ENCODE measurements around the gene EXOC7. TPM values are rescaled to one million over a fixed set of nuclear protein-coding genes. Genes with fewer than 3 reads are reported as not detected.
"Not testable (repeated sequence)": the region's sequence is repeated elsewhere in the genome, so short reads cannot be mapped to it uniquely, and the experiment has no call there.

EXOC7 gene
- polyA plus RNA-seq, 5 donors: 152 to 171 (median 166) TPM

- DNase-seq: no peak
Measured at GRCh38 chr17:76048025-76048605, 55.5 kb downstream of the EXOC7 start.

GRCh38 chr17:76046064-76046463 is 57.5 kb downstream of the EXOC7 start:
- DNase-seq: no peak

DNA sequence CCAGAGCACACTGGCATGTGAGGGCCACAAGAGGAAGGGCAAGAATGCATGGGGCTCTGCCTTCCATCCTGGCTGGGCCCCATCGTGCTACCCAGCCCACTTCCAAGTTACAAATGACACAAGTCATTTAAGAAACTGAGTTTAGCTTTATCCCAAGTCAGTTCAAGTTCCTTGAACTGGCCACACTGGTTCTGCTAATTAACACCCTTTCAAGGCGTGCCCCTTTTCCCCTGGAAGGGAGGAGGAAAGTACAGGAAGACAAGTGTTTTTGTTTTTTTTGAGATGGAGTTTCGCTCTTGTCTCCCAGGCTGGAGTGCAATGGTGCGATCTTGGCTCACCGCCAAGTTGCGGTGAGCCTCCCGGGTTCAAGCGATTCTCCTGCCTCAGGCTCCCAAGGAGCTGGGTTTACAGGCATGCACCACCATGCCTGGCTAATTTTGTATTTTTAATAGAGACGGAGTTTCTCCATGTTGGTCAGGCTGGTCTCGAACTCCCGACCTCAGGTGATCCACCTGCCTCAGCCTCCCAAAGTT is 59.0 kb downstream of the EXOC7 start:
- DNase-seq: not testable (repeated sequence)

DNA sequence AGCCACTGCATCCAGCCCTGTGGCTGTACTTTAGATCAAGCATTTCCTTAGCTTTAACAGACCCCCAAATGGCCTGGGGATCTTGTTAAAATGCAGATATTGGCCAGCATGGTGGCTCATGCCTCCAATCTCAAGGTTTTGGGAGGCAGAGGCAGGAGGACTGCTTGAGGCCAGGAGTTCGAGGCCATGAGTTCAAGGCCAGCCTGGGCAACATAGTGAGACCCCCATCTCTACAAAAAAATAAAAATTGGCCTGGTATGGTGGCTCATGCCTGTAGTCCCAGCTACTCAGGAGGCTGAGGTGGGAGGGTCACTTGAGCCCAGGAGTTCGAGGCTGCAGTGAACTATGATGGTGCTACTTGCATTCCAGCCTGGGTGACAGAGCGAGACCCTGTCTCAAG is 60.7 kb downstream of the EXOC7 start:
- DNase-seq: not testable (repeated sequence)

DNA sequence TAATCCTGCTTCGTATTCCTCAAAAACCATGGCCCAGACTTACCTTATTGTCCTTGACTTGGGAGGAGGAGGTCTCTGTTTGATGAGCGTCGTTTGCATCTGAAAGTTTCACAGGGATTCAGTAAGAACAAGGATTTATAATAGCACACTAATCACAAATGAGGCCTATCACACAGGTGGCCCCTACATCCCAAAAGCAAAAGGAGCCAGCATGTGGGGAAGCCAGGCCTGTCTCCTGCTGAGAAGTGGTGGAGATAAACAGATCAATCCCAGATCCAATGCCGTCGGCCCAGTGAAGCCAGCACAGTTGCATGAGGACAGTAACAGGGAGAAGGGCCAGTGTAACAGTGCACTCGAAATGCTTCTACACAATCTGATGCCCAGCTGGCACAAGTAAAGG is 63.2 kb downstream of the EXOC7 start:
- no peak for DNase-seq

DNA sequence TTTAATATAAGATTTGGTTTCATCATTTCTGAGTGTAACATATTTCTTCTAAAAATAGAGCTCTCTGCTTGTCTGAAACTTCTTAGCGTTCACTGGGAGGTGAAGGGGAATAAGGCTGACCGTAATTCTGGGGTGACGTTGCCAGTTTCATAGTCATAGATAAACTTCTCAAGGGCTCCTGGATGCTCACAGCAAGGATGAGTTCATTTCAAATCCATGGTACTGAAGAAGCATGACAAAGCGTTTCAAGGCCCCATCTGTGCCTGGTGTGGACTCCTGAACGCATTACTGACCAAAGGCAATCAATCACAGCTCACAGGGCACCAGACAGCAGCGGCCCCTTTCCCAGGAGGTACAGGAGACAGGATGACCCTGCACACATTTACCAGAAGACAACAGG is 64.5 kb downstream of the EXOC7 start:
- no peak for DNase-seq

- no peak for DNase-seq
Measured at GRCh38 chr17:76038050-76038449, 65.5 kb downstream of the EXOC7 start.

DNA sequence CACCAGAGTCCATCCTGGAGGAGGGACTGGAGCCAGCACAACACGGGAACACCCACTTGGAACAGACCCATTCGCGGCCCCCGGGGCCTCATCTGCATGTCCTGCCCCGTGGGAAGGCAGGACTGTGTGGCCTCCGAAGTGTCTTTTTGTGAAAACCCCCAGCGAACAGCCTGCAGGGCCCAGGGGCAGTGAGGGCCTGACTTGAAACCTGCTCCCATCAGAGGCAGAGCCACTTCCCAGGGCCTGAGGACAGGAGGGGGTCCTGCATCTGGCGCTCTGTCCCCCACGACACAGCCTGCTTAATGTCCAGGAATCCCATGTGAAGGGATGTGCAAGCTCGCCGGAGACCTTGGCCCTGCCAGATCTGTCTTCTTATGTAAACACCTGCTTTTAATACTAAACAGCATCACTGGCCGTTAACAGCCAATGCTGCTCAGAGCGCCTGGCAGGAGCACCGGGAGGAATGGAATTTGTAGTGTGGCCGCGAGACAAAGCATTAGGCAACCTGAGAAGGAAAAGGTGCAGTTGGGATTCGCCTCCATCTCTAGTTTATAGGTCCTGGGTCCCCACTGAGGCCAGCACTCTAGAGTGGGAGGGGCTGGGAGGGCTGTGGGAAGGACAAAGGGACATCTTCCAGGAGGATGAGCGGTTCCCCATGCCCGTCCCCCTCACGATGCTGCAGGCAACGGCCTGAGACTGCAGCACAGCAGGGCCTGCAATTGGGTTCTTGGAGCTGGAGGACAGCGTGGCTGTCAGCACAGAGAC is 66.9 kb downstream of the EXOC7 start:
- no peak for DNase-seq

DNA sequence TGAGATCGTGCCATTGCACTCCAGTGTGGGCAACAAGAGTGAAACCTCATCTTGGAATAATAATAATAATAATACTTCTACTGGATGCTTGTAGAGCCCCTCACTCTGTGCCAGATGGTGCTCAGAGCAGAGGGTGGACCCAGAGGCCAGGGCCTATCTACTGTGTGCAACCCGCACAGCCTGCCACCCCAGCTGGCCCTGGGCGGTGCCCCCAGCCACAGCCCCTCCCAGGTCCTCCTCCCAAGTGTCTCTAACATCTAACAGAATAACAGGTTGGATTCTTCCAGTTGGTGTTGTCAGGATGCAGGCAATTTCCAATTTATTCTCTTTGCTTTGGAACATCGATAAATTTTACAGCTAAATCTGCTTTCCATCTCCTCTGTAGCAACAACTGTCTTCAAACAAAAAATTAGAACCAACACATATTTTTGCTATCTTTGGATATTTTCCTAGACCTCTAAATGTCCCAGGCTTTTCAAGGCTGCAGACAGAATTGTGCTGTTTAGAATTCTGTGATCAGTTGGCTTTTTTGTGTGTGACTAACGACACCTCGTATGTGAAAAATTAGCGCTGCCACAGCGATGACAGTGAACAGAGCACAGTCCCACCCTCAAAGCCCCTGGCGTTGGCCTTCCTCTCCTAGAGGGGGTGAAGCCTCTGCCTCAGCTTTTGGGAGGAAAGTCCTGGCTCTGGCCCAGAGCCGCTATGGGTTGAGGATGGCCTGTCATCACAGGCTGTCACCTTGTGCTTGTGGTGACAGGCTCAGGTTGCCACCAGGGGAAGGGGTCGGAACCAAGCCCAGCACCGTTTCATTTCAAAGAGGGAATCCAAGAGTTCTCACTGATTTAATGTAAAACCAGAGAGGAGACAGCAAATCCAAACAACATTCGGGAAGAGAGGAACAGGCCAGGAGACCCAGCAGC is 68.9 kb downstream of the EXOC7 start:
- DNase-seq: no peak

GRCh38 chr17:76033139-76033538 is 70.4 kb downstream of the EXOC7 start:
- DNase-seq: no peak

GRCh38 chr17:76032780-76033108 is 70.8 kb downstream of the EXOC7 start:
- DNase-seq: no peak

DNA sequence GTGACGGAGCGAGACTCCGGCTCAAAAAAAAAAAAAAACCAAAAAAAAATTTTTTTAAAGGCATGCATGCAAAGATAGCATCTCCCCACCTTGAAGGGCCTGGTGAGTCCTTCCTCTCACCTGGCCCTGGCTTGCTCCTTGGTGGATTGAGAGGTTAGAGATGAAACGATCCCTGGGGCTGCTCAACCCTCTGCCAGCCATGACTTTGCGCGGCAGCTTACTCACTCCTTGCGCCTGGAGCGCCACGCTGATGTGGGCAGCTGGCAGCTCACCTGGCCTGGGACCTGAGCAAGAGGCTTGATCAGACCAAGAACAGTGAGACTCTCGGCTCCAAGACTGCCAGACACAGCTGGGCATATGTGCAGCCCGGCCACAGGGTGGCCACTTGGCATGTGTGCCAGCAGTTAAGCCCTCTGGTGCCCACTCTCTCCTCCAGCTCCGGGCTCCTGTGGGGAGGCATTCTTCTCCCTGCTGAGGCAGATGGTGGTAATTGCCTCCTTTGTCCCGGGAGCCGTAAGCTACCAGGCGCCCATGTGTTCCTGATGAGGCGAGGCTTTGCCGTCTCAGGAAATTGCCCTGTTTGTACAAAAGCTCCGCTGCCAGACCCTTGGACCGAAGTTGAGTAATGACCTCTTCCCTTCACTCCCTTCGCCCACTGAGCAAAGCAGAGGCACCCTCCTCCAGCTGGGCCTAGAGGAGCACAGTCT is 71.4 kb downstream of the EXOC7 start:
- no peak for DNase-seq

Other genes starting within 250 kb of the EXOC7 start
- 10 to 100 TPM; 53.7 to 77.3 (median 74.1) TPM for gene WBP2, start 248.5 kb downstream of the EXOC7 start, polyA plus RNA-seq (ENCODE audit: insufficient read depth in 1 of 5, insufficient read length in 5 of 5, low replicate concordance in 1 of 5)
- gene TRIM47, start 225.2 kb downstream of the EXOC7 start, polyA plus RNA-seq (ENCODE audit: insufficient read depth in 1 of 5, insufficient read length in 5 of 5, low replicate concordance in 1 of 5): 10 to 100 TPM; 13.0 to 26.4 (median 15.9) TPM
- 10 to 100 TPM; 12.8 to 26.7 (median 20.8) TPM for gene TRIM65, start 206.8 kb downstream of the EXOC7 start, polyA plus RNA-seq (ENCODE audit: insufficient read depth in 1 of 5, insufficient read length in 5 of 5, low replicate concordance in 1 of 5)
- 10 to 100 TPM; 51.8 to 92.4 (median 73.1) TPM for gene MRPL38, start 198.9 kb downstream of the EXOC7 start, polyA plus RNA-seq (ENCODE audit: insufficient read depth in 1 of 5, insufficient read length in 5 of 5, low replicate concordance in 1 of 5)
- gene FBF1, start 162.7 kb downstream of the EXOC7 start, polyA plus RNA-seq (ENCODE audit: insufficient read depth in 1 of 5, insufficient read length in 5 of 5, low replicate concordance in 1 of 5): 1 to 10 TPM; 6.6 to 9.6 (median 7.9) TPM
- 10 to 100 TPM; 22.9 to 36.6 (median 27.1) TPM for gene ACOX1, start 124.6 kb downstream of the EXOC7 start, polyA plus RNA-seq (ENCODE audit: insufficient read depth in 1 of 5, insufficient read length in 5 of 5, low replicate concordance in 1 of 5)
- gene TEN1, start 124.5 kb downstream of the EXOC7 start, polyA plus RNA-seq (ENCODE audit: insufficient read depth in 1 of 5, insufficient read length in 5 of 5, low replicate concordance in 1 of 5): 10 to 100 TPM; 21.9 to 34.8 (median 27.5) TPM
- 10 to 100 TPM; 12.7 to 23.1 (median 18.4) TPM for gene CDK3, start 102.9 kb downstream of the EXOC7 start, polyA plus RNA-seq (ENCODE audit: insufficient read depth in 1 of 5, insufficient read length in 5 of 5, low replicate concordance in 1 of 5)
- gene EVPL, start 76.5 kb downstream of the EXOC7 start, polyA plus RNA-seq (ENCODE audit: insufficient read depth in 1 of 5, insufficient read length in 5 of 5, low replicate concordance in 1 of 5): 10 to 100 TPM; 15.8 to 47.5 (median 43.8) TPM
- 100 to 1,000 TPM in 3 of 5 donors, 10 to 100 TPM in 2; 92.3 to 111 (median 101) TPM for gene SRP68, start 31.3 kb downstream of the EXOC7 start, polyA plus RNA-seq (ENCODE audit: insufficient read depth in 1 of 5, insufficient read length in 5 of 5, low replicate concordance in 1 of 5)
- gene GALR2, start 29.0 kb downstream of the EXOC7 start, polyA plus RNA-seq (ENCODE audit: insufficient read depth in 1 of 5, insufficient read length in 5 of 5, low replicate concordance in 1 of 5): under 1 TPM in 2 of 5 donors, not detected in 3; 0.10 to 0.27 TPM
- gene ZACN, start 24.6 kb downstream of the EXOC7 start, polyA plus RNA-seq (ENCODE audit: insufficient read depth in 1 of 5, insufficient read length in 5 of 5, low replicate concordance in 1 of 5): 10 to 100 TPM in 3 of 5 donors, 1 to 10 TPM in 2; 4.1 to 22.2 (median 16.1) TPM
- 10 to 100 TPM; 13.5 to 33.9 (median 20.6) TPM for gene FOXJ1, start 37.5 kb upstream of the EXOC7 start, polyA plus RNA-seq (ENCODE audit: insufficient read depth in 1 of 5, insufficient read length in 5 of 5, low replicate concordance in 1 of 5)
- gene RNF157, start 136.7 kb upstream of the EXOC7 start, polyA plus RNA-seq (ENCODE audit: insufficient read depth in 1 of 5, insufficient read length in 5 of 5, low replicate concordance in 1 of 5): 10 to 100 TPM in 1 of 5 donors, 1 to 10 TPM in 4; 7.5 to 11.1 (median 8.6) TPM
- gene UBALD2, start 161.6 kb upstream of the EXOC7 start, polyA plus RNA-seq (ENCODE audit: insufficient read depth in 1 of 5, insufficient read length in 5 of 5, low replicate concordance in 1 of 5): 10 to 100 TPM; 20.4 to 47.9 (median 25.2) TPM
- gene QRICH2, start 204.5 kb upstream of the EXOC7 start, polyA plus RNA-seq (ENCODE audit: insufficient read depth in 1 of 5, insufficient read length in 5 of 5, low replicate concordance in 1 of 5): 10 to 100 TPM in 1 of 5 donors, 1 to 10 TPM in 4; 5.0 to 10.2 (median 6.2) TPM

Data from right lung (tissue), 5 donors.